Stimulated activated CD4-positive, alpha-beta T cell treated with anti-CD3 and anti-CD28 coated beads, Interleukin-4, amount 100 ng/mL, for 48 hours (primary cell): ENCODE measurements around the gene INS.
"Not testable (repeated sequence)": the region's sequence is repeated elsewhere in the genome, so short reads cannot be mapped to it uniquely, and the experiment has no call there.

Source experiments
- DNase-seq, 2 donors: peaks; one replicate each; pipeline ENCODE4 v3.0.0-alpha.2; 2020; ENCODE audit warnings: low read depth in 2 of 2

Gene INS

DNA sequence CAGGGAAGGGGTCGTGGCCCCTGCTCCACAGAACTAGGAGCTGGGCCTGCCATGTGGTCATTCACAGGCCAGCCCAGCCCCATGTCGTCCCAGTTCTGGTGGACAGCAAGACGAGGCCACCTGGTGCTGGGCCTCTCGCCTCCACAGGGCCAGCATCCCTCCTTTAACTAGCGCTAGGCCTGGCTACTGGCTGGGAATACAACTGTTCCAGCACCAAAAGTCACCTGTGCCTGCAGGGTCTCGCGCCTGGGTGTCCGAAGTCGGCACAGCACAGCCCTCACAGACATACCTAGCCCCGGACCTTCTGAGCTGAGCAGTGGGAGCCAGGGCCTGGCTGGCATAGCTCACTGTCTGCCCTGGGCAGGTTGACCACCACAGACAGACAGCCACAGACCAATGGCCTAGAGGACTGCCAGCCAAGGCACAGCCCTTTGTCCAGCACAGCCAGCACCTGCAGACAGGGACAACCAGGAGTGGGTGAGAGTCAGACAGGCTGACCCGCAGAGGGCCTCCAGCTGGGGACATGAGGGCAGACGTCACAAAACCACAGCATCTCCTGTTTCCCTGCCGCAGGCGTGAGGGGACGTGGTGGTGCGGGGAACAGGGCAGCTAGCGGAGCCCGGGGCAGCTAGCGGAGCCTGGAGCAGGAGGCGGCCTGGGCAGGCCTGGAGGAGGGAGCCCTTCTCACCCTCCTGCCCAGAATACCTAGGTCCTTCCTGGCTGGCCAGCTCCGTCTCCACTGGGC lies 37.8 kb upstream of the INS start:
- DNase-seq: no peak

DNA sequence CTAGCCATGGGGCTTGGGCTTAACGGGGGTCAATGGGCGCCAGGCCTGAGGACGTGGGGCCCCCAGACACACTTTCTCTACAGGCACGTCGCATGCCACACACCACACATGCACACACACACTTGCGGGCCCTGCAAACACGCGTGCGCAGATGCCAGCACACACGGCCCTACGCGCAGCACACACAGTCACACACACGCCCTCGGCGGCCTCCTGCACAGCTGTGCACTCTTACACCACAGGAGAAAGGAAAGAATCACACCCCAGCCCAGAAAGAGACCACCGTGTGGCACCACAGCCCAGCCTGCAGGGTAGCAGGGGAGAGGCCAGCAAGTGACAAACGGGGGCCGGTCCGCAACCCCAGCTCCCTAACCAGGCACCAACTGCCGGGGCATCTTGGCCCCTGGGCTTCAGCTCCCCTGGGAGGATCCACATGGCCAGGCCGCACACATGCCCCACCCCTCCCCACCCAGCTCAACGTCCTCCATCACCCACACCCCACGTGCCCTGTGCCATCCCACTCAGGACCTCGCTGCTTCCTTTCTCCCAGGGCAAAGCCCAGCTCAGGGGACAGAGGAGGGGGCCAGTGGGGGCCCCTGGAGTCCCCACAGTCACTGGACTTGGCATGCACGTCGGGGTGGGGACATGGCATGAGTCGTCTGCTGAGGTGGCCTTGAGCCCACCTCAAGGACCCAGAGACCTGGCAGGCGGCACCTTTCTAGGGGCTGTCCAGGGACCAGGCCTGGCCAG lies 36.9 kb upstream of the INS start:
- no peak for DNase-seq

DNA sequence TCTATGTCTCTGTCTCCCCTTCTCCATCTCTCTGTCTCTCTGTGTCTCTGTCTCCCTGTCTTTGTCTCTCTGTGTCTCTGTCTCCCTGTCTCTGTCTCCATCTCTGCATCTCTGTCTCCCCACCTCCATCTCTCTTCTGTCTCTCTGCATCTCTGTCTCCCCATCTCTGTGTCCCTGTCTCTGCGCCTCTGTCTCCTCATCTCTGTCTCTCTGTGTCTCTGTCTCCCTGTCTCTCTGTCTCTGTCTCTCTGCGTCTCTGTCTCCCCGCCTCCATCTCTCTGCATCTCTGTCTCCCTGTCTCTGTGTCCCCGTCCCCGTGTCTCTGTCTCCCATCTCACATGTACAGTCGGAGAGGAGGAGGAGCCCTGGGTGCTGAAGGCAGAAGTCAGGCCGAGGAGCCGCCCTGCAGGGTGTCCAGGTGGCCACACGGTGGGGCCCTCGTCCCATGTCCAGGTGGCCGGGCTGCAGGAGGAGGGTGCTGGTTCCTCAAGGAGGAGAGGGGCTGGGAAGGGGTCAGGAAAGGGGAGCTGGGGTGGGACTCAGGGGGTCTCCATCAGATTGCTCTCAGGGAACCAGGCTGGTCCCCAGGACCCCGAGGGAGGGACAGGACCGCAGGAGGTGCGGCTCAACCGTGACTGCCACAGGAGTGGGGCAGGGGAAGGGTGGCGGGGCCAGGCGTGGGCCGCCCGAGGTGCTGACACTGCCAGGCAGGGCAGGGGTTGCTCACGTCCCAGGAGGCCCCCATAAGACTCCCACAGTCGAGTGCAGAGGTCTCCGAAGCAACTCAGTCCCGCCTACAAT lies 36.2 kb upstream of the INS start:
- DNase-seq: peak; percentile 66 to 70

DNA sequence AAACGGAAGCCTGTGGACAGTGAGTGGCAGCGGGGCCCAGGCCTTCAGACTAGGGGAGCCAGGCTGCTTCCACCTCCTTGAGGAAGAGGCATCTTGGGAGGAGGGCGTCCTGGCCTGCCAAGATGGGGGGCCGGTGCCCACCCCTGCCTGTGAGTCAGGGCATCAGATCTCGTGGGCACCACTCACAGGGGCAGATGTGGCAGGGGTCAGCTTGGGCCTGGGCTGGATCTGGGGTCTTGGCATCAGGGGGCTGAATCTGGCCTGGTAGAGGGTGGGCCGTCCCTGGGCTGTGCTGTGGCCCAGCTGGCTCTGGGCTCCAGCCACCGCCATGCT lies 34.7 kb upstream of the INS start:
- no peak for DNase-seq

DNA sequence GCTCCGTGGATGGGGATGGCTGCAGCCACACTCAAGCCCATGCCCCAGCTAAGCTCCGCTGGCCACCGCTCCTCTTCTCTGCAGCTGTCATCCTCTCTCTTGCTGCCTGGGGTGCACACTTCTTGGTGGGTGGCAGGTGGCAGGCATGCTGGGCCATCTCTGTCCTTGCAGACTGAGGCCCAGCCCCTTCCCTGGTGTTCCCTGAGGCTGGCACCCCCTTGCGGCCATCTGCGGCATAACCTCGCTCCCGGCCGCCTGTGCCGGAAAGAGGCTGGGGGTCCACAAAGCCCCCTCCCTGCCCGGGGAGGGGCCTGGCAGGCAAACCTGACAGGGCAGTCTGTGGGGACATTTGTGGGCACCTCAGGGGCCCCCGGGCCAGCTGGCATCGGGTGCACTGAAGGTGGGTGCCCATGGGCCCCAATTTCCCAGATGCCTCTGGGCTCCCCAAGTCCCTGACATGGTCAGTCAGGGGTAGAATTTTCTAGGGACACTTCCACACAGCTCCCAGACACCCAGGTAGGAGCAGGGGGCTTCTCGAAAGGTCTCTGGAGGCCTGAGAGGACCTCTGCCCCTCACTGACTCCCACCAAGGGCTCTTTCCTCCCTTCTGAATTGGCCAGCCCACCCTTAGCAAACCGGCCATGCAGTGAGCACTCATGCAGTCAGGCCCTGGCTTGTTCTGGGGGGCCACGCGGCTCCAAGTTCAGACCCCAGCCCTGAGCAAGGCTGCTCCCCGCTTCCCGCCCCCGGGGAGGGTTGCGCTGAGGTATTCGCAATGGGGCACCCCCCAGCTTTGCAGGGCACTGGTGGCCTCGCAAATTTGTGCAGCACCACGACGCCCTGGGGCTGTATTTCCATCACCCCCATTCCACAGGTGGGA lies 34.1 kb upstream of the INS start:
- peak; percentile 41 to 58 for DNase-seq

DNA sequence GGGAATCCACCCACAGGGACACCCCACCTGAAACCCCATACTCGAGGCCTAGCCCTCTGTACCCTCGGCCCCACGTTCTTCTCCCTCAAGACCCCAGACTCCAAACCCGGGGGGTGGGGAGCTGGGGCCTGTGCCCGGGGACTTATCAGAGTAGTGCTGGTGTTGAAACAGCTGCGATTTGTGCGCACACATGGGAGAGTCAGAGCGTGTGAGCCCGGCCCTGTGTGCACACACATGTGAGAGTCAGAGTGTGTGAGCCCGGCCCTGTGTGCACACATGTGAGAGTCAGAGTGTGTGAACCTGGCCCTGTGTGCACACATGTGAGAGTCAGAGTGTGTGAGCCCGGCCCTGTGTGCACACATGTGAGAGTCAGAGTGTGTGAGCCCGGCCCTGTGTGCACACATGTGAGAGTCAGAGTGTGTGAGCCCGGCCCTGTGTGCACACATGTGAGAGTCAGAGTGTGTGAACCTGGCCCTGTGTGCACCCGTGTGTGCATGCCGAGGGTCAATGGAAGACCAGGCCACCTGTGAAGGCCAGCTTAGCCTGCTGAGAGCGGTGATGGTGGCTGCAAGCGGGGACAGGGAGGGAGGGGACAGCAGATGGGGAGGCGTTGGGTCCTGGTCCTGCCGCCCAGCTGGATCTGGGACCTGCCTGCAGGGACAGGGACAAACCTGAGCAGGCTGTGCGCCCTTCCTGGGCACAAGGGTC lies 33.0 kb upstream of the INS start:
- DNase-seq: not testable (repeated sequence)

DNA sequence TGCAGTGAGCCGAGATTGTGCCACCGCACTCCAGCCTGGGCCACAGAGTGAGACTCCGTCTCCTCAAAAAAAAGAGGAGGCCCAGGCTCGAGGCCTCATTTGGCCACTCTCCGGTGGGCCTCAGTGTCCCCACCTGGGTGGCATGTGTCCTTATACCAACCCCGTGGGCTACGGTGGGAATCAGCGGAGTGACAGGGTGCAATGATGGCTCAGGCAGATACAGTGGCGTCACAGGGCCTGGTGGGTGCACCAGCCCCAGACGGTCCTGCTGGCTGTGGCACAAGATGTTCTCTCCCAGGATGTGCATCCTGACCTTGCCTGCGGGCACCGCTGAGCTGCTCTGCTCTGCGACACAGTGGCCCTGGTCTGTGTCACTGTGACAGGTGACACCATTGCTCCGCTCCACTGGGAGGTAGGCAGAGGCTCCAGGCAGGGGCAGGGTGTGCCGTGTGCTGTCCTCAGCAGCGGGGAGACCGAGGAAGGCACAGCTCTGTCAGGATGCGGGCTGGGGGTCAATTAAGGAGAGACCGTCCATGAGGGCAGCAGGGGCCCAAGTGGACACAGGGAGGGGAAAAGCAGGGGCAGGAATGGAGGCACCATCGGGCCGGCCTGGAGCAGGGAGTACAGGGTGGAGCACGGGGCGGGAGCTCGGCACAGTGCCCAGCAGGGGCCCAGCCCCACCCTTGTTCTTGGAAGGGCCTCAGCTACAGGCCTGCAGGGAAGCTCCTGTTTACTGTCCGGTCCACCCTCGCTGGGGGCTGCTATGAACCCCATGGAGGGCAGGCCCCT lies 32.3 kb upstream of the INS start:
- no peak for DNase-seq

DNA sequence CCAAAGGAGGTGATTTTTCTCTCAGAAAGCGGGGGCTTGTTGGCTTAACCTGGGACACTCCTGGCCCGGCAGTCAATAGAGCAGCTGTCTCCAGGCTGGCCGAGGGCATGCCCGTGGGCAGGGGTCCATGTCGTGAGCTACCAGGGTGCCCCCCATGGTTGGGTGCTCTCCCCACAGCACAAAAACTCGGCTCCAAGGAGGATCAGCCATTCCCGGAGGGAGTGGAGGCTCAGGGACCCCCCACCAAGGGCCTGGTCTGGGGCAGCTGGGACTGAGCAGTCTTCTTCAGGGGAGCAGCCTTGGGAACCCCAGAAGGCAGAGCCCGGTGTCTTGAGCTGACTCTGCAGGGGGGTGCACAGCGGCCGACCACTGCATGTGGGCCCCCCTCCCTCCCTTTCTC lies 31.4 kb upstream of the INS start:
- no peak for DNase-seq

DNA sequence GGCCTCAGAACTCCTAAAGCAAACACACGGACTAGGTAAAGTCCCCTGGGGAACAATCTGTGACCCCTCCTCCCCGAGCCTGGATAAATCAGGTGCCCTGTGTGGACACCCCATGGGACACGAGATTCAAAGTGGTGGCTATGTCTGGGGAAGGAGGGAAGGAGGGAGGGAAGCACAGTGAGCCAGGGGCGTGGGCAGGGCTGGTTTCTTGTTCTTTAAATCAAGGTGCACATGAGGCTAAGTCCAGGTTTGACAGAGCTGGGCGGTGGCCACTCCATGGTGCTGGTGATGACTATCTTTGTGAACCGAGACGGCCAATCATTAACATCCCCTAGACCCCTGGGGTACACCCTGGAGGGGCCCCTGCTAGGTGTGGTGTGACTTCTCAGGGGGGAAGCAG lies 30.9 kb upstream of the INS start:
- DNase-seq: no peak

DNA sequence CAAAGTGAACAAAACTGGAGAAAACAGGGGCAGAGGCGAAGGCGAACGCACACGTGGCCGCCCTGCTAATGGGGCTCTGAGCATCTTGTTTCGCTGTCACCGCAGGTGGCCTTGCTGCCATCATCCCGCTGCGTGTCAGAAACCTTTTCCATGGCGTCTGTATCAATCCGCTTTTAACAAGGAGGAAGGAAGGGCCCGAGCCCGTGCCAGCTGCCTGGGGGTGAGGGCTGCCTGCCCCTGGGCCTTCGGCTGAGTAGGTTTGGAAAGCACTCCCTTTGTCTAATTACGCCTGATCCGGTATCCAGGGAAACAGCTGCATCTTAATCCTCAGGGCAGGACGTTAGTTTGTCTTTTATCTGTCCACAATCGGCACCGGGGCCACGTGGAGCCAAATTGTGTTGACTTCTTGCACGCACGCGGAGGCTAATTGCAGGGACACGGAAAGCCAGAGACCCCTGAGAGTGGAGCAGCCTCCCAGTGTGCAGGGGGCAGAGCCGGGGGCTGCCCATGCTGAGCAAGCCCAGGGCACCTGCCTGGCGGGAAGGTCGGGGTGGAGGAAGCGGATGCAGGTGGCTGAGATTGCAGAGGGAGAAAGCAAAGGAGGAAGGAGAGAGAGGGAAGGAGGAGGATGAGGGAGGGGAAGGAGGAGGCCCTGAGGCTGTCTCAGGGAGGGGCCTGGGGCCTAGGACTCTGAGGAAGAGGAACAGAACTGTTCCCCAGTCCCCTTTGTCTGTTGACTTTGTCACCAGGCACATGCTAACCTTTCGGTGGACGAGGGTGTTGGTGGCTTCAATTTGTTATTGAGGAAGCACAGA lies 29.9 kb upstream of the INS start:
- no peak for DNase-seq

DNA sequence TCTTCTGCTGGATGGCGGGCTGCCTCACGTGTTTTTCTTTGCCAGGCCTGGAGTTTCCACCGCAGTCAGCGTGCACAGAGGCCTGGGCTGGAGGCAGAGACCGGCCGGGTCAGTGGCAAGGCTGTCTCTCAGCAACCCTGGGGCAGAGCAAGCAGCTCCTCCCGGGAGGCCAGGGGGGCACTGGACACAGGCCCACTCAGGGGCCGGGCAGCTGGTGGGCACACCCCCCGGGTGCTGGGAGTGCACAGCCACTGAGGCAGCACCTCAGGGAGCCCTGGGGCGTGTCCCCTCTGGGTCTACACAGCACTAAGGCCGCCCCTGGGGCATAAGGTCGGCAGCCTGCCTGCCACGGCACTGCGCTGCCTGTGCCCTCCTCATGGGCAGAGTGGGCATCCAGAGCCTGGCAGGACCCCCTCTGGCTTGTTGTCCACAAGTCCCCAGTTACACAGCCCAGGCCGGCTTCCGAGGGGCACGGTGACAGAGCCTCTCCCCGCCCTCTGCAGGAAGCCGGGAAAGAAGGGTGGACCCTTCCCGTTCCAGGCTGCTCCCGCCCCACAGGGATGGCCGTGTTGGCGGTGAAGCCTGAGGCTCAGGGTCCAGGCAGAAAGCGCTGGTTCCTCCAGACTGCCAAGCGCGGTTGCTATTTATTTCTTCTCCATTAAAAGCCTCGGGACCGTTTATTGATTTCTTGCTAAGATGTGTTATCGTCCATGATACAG lies 29.1 kb upstream of the INS start:
- DNase-seq: no peak

DNA sequence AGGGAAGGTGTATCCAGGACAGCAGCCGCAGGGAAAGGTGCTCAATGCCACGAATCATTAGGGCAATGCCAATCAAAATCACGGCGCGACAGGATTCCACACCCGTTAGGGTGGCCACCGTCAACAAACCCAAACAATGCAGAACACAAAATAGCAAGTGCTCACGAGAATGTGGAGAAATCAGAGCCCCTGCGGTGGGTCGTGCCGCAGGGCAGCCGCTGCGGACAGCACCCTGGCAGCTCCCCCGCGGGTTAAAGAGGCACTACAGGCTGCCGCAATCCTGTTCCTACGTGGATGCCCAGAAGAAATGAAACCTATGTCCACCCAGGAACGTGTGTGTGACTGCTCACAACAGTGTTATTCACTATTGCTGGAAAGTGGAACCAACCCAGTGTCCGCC lies 27.7 kb upstream of the INS start:
- DNase-seq: no peak

DNA sequence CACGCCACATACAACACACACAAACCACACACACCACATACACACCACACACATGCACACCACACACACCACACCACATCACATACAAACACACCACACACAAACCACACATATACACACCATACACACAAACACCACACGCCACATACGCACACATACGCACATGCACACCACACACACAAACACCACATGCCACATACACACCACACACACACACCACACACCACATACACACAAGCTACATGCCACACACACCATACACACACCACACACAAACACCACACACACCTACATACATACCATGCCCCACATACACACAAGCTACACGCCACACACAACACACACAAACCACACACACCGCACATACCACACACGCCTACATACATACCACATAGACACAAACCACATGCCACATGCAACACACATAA lies 26.3 kb upstream of the INS start:
- DNase-seq: no peak

DNA sequence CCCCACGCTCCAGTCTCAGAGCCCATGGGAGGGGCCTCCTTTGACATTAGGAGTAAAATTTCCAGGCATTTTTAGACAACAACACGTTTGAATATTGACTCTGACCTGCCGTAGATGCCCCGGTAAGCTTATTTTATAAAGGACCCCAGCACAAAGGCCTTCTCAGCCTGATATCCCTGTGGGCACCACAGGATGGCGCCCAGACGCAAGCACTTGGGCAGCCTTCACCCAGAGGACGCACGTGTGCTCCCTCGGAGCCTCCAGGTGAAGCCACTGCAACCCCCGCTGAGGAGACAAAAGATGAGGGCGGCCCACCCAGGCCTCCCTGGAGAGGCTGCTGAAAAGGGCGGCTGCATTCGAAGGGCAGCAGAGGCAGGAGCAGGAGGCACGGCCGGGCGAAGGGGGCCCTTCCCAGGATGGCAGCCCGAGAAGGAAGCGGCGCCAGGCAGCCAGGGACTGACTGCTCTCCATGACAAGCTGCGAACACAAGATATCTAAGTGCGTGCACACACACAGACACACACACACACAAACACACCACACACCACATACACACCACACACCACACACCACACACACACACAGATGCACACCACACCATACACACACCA lies 25.8 kb upstream of the INS start:
- peak; percentile 19 to 37 for DNase-seq

DNA sequence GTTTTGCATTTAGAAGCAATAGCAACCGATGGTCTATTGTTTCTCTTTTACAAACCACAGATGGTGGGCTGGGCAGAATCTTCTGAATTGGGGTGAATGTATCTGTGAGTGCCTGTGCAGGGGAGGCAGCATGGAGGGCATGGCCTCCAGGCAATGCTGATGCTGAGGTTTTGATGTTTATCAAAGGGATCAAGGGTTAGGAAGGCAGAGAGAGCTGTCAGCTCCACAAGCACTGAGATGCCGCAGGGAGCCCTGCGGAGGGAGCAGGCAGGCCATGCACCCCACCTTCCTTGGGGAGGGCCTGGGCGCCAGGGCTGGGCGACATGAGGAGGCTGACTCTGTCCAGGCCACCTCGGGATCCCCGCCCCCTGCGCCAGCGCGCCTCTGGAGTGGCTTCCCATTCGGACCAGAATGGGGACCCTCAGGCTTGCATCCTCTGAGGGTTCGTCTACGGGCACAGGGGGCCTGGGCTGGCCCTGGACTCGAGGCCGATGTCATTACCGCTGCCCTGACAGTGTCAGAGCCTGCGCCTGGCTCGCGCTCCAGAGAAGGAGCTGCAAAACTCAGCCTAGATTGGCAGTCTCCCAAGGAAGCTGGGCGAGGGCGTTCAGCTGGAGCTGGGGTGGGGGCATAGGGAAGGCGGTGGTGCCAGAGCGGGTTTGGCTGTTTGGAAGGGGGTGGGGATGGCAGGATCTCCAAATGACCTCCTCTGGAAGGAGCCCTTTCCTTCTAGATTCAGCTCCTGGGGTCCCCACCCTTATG lies 24.5 kb upstream of the INS start:
- no peak for DNase-seq

DNA sequence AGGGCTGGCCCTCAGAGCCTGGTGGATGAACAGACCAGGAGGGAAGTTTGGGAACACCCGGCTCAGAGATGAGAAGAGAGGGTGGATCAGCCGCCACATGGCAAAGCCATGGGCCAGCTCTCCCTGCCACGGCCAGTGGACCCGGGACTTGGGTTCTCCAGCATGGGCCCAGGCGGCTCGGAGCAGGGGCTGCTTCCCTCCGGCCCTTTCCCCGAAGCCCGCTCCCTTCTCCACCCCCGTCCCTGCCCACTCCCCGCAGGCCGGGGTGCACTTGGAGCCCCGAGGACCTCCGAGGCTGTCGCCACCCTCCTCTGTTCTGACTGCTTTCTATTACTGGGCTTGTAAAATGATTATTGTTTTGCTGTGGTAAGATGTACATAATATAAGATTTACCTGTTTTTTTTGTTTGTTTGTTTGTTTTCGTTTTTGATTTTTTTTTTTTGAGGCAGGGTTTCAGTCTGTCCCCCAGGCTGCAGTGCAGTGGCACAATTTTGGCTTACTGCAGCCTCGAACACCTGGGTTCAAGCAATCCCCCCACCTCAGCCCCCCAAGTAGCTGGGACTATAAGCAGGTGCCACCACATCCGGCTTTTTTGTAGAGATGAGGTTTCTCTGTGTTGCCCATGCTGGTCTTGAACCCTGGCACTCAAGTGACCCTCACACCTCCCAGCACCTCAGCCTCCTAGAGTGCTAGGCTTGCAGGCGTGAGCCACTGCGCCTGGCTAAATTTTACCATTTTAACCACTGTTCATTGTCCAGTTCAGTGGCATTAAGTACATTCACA lies 21.9 kb upstream of the INS start:
- no peak for DNase-seq

DNA sequence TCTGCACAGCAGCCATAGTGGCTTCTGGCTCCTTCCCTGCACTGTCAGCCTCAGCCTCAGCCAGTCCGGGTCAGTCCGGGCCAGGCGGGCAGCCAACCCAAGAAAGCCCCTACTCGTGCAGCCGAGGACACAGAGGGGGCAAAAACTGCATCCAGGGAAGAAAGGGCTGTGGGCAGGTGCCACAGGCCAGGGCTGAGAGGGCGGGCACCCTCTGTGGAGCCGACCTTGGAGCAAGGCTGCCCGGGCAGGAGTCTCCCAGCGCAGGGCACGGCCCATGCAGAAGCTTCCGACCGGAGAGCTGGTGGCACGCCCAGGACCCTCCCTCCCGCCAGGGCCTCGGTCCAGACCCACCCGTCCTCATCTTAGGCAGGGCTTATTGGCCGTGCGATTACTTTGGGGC lies 21.1 kb upstream of the INS start:
- no peak for DNase-seq
